ENCODE data around the gene DAB2IP. TPM values are rescaled to one million over a fixed set of nuclear protein-coding genes. Genes with fewer than 3 reads are reported as not detected.
A peak's percentile ranks its signal among the peaks of the same experiment; 100 is the strongest.

Gene DAB2IP
- total RNA-seq, 6 donors from 2014 or later, result 61.8 to 98.0 (median 77.2) TPM

DNA sequence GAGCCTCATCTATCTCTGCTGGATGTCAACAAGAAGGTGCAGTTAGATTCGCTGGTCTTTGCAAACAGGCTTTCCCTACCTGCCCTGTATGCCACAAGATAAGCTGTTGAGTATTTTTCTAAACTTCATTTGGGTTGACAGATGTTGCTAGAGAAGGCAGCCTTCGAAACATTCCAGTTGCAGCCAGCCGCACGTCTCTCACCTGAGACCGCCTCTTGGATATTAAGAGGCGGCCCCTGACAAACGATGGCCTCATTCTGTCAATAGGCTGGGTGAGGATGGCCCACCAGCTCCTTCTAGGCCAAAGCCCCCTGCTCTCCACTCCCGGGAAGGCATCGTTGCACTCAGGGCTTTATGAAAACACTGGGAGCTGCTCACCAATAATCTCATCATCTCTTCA is 181.6 kb downstream of the DAB2IP start:
- DNase-seq (peak in 1 of 2 donors; percentile 7), ATAC-seq (ENCODE audit: low FRiP score in 2 of 2) (no peak)
- WGBS, 2 donors, result 90 to 92% methylated on average over 9 of the region's 9 CpGs
- Histone ChIP-seq H3K36me3 (no peaks in the 10 kb centered on the region), H3K4me1 (no peaks in the 10 kb centered on the region), H3K27ac (no peak overlapping the region), H3K27me3 (no peaks in the 10 kb centered on the region), H3K4me3 (no peak overlapping the region), H3K9me3 (no peaks in the 10 kb centered on the region)
- TF ChIP-seq POLR2AphosphoS5 (IDR thresholded peaks at IDR 0.05) (no peak), POLR2A (IDR thresholded peaks at IDR 0.05) (no peak), EP300 (IDR thresholded peaks at IDR 0.05) (no peak)
- TF ChIP-seq, protein P1, sequence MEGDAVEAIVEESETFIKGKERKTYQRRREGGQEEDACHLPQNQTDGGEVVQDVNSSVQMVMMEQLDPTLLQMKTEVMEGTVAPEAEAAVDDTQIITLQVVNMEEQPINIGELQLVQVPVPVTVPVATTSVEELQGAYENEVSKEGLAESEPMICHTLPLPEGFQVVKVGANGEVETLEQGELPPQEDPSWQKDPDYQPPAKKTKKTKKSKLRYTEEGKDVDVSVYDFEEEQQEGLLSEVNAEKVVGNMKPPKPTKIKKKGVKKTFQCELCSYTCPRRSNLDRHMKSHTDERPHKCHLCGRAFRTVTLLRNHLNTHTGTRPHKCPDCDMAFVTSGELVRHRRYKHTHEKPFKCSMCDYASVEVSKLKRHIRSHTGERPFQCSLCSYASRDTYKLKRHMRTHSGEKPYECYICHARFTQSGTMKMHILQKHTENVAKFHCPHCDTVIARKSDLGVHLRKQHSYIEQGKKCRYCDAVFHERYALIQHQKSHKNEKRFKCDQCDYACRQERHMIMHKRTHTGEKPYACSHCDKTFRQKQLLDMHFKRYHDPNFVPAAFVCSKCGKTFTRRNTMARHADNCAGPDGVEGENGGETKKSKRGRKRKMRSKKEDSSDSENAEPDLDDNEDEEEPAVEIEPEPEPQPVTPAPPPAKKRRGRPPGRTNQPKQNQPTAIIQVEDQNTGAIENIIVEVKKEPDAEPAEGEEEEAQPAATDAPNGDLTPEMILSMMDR (IDR thresholded peaks at IDR 0.05), result no peak

Other genes starting within 250 kb of the DAB2IP start
- gene GGTA1, start 151.8 kb upstream of the DAB2IP start, total RNA-seq, result 10 to 100 TPM in 1 of 6 donors, 1 to 10 TPM in 5; 6.3 to 12.3 (median 8.1) TPM

All from upper lobe of left lung (tissue), 6 donors.